Mesodermal cell (in vitro differentiated cells): ENCODE results near the gene SH3GLB1.

ENCODE experiments used
- H3K27ac ChIP-seq: 2 replicates; pipeline ENCODE4 v1.7.0; 2013; ENCODE audit warnings: mild to moderate bottlenecking, low read depth, low read length, moderate library complexity; ENCODE audit not compliant: severe bottlenecking
- H3K36me3 ChIP-seq: 2 replicates; pipeline ENCODE4 v1.7.1; 2013; ENCODE audit warnings: mild to moderate bottlenecking, low read length, moderate library complexity; ENCODE audit not compliant: control insufficient read depth, insufficient read depth
- H3K4me1 ChIP-seq: one replicate; pipeline ENCODE4 v1.7.1; 2013; ENCODE audit warnings: mild to moderate bottlenecking, low read length; ENCODE audit not compliant: insufficient read depth, control insufficient read depth, poor library complexity, severe bottlenecking
- H3K4me3 ChIP-seq: 2 replicates; pipeline ENCODE4 v1.7.0; 2013; ENCODE audit warnings: low read length, control low read depth, mild to moderate bottlenecking; ENCODE audit not compliant: insufficient read depth, poor library complexity, severe bottlenecking; ENCODE audit errors: extremely low read depth
- H3K9me3 ChIP-seq: 2 replicates; pipeline ENCODE4 v1.7.1; 2013; ENCODE audit warnings: mild to moderate bottlenecking, low read length, moderate library complexity; ENCODE audit not compliant: control insufficient read depth
- WGBS, 2 experiments: methylation state at CpG; one replicate each; pipeline ENCODE4 v1.1.5; 2013; ENCODE audit warnings: missing lambda C conversion rate in 2 of 2; ENCODE audit not compliant: insufficient coverage in 2 of 2; 5-methylcytosine and 5-hydroxymethylcytosine counted together

SH3GLB1 gene

GRCh38 chr1:86733340-86733739 is 29.0 kb downstream of the SH3GLB1 start:
- no peak overlapping the region for H3K27ac ChIP-seq
- no peak overlapping the region for H3K4me3 ChIP-seq
- peaks cover 5% of the 10 kb centered on the region for H3K4me1 ChIP-seq
- H3K9me3 ChIP-seq, result no peaks in the 10 kb centered on the region
- peaks cover 79% of the 10 kb centered on the region for H3K36me3 ChIP-seq
- no CpG with 5 or more reads among the region's 2 CpGs for WGBS, 2 experiments

DNA sequence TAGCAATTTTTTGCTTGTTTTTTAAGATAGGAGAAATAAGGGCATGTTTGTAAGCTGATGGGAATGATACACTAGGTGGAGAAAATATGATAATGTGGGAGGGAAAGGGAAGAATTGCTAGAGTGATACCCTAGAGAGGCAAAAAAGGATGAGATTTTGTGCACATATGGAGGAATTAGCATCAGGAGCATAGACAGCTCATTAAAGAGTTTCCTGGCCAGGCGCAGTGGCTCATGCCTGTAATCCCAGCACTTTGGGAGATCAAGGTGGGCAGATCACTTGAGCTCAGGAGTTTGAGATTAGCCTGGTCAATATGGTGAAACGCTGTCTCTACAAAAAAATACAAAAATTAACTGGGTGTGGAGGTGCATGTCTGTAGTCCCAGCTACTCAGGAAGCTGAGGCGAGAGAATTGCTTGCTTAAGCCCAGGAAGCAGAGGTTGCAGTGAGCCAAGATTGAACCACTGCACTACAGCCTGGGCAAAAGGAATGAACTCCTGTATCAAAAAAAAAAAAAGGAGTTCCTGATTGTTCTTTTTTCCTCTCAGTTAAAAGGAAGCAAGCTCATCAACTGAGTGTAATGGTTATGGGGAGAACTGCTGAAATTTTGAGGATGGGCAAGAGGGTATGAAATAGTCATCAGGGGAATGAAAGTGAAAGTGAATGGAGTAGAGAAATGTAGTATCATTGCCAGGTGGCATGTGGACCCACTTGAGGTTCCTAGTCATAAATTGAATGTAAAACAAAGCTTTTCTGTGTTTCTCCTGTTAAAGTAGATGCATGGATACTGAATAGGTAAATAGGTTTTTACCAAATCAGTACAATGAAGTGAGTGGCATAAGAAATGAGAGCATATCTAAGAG is 35.5 kb downstream of the SH3GLB1 start:
- Histone ChIP-seq H3K4me3 (no peak overlapping the region), H3K4me1 (no peaks in the 10 kb centered on the region), H3K9me3 (no peaks in the 10 kb centered on the region), H3K27ac (no peak overlapping the region), H3K36me3 (peaks cover 79% of the 10 kb centered on the region)
- WGBS, 2 experiments, result 95 to 96% methylated on average over 2 of the region's 3 CpGs

DNA sequence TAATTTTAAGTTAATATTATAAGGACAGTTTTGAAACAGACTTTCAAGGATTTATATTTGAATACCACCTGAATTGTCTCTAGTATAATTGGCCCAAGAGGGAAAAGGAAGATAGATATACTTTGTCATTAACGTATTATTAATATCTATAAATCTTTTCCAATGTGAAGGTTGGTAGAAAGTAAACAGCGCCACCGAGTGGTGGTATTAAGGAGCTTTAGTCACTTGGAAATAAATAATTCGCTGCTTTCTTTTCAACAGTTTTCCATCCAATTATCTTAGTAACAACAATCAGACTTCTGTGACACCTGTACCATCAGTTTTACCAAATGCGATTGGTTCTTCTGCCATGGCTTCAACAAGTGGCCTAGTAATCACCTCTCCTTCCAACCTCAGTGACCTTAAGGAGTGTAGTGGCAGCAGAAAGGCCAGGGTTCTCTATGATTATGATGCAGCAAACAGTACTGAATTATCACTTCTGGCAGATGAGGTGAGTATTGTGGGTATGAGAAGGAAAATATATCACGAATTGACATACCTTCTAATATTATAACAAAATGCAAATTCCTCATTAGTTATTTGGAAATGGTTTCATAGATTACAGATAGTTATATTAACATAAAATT is 37.7 kb downstream of the SH3GLB1 start:
- H3K9me3 ChIP-seq, result no peaks in the 10 kb centered on the region
- H3K4me3 ChIP-seq, result no peak overlapping the region
- peaks cover 74% of the 10 kb centered on the region for H3K36me3 ChIP-seq
- WGBS, 2 experiments, result 80% methylated on average over 2 of the region's 6 CpGs; no CpG with 5 or more reads in 1 of the 2 experiments
- H3K4me1 ChIP-seq, result no peaks in the 10 kb centered on the region
- H3K27ac ChIP-seq, result no peak overlapping the region

DNA sequence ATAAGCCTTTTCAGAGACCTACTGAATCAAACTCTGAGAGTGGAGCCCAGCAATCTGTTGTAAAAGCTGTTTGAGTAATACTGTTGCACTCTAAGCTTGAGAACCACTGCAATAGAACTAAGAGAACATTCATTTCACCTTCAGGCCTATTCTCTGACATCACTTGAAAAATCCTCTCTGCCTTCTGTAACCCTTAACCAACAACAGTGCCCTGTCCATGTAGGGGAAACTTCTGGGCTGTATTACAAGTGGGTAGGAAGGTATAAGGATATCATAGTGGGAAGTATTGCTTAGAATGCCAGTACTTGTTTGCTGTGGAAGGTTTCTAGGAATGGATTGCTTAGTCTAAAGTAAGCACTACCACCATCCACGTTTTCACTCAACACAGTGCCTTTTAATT is 42.9 kb downstream of the SH3GLB1 start:
- Histone ChIP-seq H3K4me3 (no peak overlapping the region), H3K9me3 (no peaks in the 10 kb centered on the region), H3K36me3 (peaks cover 36% of the 10 kb centered on the region), H3K4me1 (no peaks in the 10 kb centered on the region), H3K27ac (no peak overlapping the region)
- 60% methylated on average over 1 of the region's 1 CpG; no CpG with 5 or more reads in 1 of the 2 experiments for WGBS, 2 experiments

DNA sequence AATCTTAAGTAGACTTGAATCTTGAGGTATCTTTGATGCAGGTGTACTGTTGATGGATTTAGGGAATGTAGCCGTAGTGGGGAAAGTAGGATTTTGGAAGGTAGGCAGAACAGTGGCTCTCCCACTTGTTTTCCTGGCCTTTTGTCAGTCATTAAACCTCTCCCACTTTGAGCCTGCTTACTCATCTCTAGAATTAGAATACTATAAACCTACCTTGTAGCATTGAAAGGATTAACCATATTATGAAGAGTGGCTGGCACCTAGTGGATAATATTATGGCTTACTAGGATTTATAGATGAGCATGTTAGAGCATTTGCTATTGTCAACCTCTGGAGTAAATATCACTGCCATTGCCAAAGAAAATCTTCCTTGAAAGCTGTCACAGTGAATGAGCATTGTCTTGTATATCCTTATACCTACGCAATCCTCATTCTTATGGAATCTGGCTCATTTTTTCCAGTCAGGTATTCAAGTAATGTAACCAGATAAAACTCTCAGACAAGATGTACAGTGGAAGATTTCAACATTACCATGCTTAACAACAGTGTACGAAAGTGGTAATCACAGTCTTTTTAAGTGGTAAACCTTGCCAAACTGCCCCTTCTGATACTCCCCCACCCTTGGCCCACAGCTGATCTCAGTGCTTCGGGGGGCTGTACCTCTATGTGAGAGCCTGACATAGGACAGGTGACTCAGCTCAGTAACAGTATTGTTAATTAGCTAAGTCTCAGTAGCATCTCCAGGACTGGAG is 44.4 kb downstream of the SH3GLB1 start:
- Histone ChIP-seq H3K4me3 (no peak overlapping the region), H3K27ac (no peak overlapping the region), H3K4me1 (no peaks in the 10 kb centered on the region), H3K9me3 (no peaks in the 10 kb centered on the region), H3K36me3 (peaks cover 26% of the 10 kb centered on the region)
- WGBS, 2 experiments, result 93 to 100% methylated on average over 1 to 3 of the region's 4 CpGs

GRCh38 chr1:86750076-86750475 is 45.7 kb downstream of the SH3GLB1 start:
- no peaks in the 10 kb centered on the region for H3K9me3 ChIP-seq
- no peak overlapping the region for H3K27ac ChIP-seq
- WGBS, 2 experiments, result 100% methylated on average over 1 of the region's 1 CpG
- H3K4me1 ChIP-seq, result no peaks in the 10 kb centered on the region
- H3K4me3 ChIP-seq, result no peak overlapping the region
- peaks cover 15% of the 10 kb centered on the region for H3K36me3 ChIP-seq

DNA sequence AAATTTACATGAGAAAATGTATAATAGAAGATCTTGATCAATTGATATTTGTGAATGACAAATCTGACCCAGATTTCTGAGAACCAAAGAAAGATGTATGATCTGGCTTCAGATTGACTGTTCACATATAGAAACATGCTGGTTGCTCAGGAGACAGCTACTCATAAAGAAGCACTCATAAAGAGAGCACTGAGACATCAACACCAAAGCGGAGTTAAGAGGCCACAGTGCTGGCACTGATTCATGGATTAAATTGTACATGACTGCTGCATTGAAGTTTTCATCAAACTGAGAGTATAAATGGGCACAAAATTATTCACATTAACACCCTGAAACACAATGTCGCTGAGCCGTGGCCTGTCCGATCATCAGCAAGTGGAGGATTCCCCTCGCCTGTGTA is 46.2 kb downstream of the SH3GLB1 start:
- H3K9me3 ChIP-seq, result no peaks in the 10 kb centered on the region
- peaks cover 10% of the 10 kb centered on the region for H3K36me3 ChIP-seq
- 96 to 98% methylated on average over 4 to 5 of the region's 5 CpGs for WGBS, 2 experiments
- no peak overlapping the region for H3K4me3 ChIP-seq
- no peak overlapping the region for H3K27ac ChIP-seq
- H3K4me1 ChIP-seq, result no peaks in the 10 kb centered on the region

GRCh38 chr1:86751923-86752322 is 47.5 kb downstream of the SH3GLB1 start:
- WGBS, 2 experiments, result 81 to 91% methylated on average over 4 to 5 of the region's 6 CpGs
- Histone ChIP-seq H3K9me3 (no peaks in the 10 kb centered on the region), H3K4me3 (no peak overlapping the region), H3K27ac (no peak overlapping the region), H3K4me1 (no peaks in the 10 kb centered on the region), H3K36me3 (no peaks in the 10 kb centered on the region)

GRCh38 chr1:86753700-86754099 is 49.3 kb downstream of the SH3GLB1 start:
- Histone ChIP-seq H3K4me3 (no peak overlapping the region), H3K27ac (no peak overlapping the region), H3K36me3 (no peaks in the 10 kb centered on the region), H3K9me3 (no peaks in the 10 kb centered on the region), H3K4me1 (no peaks in the 10 kb centered on the region)

- Histone ChIP-seq H3K4me3 (no peak overlapping the region), H3K4me1 (no peaks in the 10 kb centered on the region), H3K27ac (no peak overlapping the region), H3K9me3 (no peaks in the 10 kb centered on the region), H3K36me3 (no peaks in the 10 kb centered on the region)
- WGBS, 2 experiments, result 40 to 81% methylated on average over 1 to 3 of the region's 4 CpGs
These were observed 50.0 kb downstream of the SH3GLB1 start for GRCh38 chr1:86754265-86754974.
